GM19438 (cell line): ENCODE data around the gene EFNA4.

Source experiments
- ATAC-seq: cut with Tn5 transposase; IDR thresholded peaks from one replicate; pipeline ENCODE4 v1.9.1; 2021; ENCODE audit warnings: low read depth; ENCODE audit not compliant: unreplicated experiment

The EFNA4 gene

DNA sequence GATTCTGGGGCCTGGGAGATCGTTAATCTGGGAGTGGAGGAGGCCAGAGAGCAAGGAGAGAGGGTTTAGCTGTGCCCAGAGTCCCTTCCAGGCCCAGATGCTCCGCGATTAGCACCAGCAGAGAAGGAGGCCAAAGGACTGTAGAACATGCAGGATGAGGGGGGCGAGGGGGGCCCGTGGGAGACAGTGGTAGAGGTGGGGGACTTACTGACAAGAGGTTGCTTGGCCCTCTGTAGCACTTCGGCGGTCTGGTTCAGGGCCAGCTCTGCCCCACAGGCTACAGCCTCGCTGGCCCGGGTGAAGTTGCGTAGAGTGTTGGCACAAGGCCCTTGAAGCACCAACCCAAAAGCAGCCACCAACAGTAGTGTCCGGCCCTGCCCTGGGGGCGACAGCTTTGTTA, 30.7 kb upstream of the EFNA4 start:
- no peak for ATAC-seq

DNA sequence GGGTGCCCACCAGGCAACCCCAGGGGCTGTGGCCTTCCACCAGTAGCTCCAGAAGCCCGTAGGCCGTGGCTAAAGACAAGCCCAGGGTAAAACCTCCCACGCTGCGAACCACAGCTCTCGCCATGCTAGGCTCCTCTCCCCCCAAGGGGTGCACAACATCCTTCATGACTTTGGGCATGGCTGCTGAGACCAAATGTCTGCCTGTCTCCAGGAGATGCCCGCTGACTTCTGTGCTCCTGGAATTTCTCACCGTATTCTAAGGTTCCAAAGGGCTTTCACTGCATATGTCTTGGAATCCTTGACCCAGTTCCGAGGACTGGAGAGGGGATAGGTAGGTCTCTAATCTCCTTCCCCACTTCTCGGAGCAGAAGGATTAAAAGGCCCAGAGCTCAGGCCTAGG, 30.0 kb upstream of the EFNA4 start, which contains the start of the genes DCST1 and DCST2:
TSS of gene DCST1 (plus strand) at position 301 of the 400 bp plus-strand sequence. CDS start 213 bp downstream, outside the sequence.
TSS of gene DCST2 (minus strand) at position 258 of the 400 bp plus-strand sequence. CDS start at position 178, 80 bp downstream.
- ATAC-seq: no peak

DNA sequence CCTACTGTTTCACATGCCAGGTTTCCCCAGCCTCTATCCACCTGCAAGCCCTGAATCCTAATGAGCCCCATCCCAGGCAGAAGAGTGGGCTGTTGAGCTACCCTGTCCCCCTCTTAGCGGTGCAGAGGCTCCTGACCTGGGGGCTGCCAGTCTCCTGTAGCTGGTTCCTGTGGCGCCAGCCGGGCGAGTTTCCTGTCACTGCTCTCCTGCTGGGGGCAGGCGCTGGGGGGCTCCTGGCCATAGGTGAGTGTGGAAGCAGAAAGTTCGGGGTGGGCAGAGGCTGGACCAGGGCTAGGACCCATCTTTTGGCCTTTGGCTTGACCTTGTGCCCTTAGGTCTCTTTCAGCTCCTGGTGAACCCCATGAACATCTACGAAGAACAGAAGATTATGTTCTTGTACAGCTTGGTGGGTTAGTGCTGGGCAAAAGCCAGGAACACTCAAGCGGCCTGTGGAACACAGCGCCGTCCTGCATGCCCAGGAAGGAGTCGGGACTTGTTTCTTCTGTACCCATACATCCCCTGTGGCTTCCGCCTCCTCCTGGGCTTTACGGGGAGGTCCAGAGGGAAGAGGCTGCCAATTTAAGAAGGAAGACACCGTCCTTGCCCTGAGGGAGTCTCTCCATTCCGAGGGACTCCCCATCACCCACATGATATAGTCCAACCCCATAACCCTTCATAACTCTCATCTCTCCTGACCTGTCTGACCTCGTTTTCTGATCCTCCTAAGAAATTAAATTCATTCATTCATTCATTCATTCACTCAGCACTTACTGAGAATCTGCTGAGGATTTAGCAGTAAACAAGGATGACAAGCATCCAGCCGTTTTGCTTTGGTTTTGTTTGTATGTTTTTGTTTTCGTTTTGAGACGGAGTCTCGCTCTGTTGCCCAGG, 29.0 kb upstream of the EFNA4 start:
- ATAC-seq: no peak

DNA sequence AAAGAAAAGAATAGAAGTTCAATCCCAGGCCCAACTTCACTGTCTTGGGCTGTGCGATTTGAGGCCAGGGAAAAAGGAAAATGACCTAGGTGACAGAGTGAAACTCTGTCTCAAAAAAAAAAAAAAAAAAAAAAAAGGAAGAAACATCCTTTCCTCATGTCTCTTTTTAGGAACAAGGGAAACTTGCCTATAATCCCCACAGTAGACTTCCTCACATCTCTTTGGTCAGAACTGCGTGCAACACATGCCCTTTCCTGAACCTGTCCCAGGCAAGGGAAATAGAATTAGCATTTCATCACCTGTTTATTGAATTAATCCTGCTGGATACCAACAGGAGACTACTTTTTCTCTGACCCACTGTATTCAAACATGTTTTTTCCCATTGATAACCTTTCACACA, 27.6 kb upstream of the EFNA4 start:
- no peak for ATAC-seq

DNA sequence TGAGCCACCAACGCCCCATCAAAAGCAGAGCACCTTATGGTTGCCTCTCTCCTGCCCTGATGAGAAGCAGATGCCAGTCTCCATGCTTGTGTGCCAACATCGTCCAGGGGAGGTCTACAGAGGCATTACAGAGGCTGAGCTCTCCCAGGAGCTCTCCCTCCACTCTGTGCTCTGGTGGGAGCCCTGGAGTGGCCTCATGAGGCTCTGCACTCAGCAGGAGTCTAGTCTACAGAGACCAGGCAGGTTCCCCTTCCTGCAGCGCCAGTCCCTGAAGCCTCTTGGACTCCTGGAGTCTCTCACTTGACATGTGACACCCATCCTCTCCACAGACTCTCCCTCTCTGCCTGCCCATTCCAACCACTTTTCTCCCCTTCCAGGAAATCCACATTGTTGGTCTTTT, 26.5 kb upstream of the EFNA4 start:
- ATAC-seq: no peak

DNA sequence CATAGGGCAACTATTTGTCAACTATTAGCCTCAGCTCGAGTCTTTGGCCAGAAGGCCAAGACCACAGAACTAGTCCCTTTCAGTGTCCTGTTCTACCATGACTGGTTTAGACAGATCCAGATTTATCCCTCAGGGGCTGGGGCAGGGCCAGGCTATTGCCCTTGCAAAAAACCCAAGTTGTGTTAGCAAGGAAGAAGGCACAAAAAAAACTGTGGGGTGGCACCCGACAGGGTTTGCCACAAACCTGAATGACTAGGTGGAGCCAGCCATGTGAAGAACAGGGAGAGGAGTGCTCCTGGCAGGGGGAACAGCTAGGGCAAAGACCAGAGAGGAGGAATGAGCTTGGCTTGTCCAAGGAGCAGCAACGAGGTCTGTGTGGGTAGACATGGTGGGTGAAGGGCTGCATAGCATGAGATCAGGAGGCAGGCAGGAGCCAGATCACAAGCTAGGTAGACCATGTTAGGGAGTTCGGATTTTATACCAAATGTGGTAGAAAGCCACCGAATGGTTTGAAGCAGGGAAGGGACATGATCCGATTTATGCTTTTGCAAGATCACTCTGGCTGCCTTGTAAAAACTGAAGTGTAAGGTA, 25.6 kb upstream of the EFNA4 start:
- no peak for ATAC-seq

DNA sequence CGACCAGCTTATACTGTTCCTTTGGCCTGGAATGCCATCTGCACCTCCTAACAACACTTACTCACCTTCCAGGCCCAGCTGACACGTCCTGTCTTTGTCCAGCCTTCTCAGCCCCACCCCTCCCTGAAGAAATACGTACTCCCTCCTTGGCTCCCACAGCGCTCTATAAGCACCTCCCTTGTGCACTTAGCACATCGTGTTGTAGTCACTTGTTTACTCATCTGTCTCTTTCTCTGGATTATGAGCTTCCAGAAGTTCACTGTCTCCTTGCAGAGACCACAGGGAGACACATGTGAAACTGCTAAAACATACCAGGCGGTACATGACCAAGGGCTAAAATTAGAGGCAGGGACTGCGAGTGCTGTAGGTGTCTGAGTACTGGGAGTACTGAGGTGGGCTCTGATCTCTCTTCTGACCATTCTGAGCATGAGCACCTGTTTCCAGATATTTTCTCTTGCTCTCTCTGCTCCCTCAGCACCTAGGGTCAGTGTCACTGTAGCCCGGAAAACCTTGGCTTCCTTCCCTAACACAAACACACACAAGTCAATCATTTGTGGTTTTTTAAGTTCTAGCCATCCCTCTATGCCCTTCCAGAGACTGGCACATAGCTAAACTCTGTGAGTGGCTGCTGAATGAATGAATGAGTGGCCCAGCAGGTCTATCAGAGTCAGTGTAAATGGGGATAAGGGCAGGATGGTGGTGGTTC, 24.8 kb upstream of the EFNA4 start:
- ATAC-seq: no peak

DNA sequence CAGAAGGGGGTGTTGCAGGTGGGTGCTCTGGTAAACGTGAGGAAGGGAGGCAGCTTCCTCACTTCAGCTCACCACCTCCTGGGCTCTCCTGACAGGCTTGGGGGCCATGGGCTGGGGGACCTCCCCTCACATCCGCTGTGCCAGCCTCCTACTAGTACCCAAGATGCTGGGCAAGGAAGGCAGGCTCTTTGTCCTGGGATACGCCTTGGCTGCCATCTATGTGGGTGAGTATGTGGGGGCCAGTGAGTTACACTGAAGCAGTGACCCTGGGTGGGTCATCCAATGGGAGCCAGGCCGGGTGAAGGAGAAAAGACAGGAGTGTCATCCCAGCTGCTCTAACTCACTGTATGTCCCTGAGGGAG, 24.3 kb upstream of the EFNA4 start:
- no peak for ATAC-seq

DNA sequence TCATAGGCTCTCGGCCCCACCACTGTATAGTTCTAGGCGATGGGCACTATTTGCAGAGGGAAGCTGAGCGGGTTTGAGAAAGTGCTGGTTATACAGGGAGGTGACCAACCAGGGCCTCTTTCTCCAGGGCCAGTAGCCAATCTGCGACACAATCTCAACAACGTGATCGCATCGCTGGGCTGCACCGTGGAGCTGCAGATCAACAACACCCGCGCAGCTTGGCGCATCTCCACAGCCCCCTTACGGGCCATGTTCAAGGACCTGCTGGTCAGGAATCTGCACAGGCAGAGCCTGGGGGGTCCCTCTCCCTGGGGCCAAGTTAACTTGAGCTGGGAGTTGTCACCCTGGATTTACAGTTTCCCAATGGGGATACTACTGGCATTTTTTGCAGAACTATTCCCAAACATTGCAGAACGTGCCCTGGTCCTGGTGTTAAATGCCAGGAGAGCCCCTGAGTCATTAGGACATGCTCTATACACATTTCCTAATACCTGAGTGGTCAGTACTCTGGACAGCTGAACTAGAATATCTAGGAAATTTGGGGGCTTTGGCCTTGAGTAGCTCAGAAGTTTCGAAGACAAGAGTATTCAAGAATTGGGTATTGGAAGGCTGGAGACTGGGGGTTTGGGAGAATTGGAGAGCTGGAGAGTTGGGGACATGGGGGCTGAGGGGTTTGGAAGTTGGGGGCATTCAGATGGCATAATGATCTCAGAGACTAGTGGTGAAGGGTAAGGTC, 23.0 kb upstream of the EFNA4 start:
- no peak for ATAC-seq

DNA sequence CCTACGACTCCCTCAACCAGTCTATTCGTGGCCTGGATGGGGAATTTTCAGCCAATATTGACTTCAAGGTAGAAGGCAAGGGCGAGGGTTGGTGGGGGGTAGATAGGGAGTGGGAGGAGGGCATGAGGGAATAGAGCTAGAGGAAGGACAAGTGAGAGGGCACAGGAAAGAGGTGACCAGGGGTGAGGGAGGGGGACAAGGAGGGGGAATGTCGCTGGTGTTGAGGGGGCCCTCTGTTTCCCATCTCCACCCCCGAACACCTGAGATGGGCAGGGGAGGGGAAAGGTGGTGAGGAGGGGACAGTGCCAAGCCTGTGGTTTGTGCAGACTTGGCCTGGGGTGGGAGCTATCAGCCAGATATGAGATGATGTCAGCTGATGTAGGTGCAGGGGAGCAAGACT, 20.8 kb upstream of the EFNA4 start:
- no peak for ATAC-seq

DNA sequence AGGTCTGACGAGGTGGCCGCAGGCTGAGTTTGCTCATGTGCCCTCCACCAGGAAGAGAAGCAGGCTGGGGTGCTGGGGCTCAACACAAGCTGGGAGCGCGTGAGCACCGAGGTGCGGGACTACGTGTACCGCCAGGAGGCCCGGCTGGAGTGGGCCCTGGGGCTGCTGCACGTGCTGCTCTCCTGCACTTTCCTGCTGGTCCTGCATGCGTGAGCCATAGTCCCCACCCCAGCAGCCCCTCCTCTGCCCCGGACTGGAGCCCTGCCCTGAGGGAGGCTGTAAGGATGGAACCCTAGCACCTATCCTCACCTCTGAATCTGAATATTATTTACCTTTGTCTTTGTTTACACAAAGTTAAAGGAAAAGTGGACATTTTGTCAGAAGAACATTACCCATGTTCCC, 20.2 kb upstream of the EFNA4 start:
- ATAC-seq: no peak

DNA sequence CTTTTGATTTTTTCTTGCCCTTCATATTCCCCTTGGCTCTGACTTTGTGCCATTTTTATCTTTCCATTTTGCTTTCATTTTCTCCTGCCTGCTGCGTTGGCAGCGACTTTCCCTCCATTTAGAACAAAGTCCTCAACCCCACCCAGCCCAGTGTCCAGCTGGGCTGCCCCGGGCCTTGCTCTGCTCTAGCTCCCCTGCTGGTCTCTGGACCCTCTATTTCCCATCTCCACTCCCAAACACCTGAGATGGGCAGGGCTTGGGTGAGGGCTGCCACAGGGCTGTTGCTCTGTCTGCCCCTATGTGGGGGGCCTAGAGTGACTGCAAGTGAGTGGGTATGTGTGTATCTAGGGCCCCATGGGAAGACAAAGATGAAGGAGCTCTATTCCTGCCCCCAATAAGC, 19.7 kb upstream of the EFNA4 start:
- ATAC-seq: no peak

DNA sequence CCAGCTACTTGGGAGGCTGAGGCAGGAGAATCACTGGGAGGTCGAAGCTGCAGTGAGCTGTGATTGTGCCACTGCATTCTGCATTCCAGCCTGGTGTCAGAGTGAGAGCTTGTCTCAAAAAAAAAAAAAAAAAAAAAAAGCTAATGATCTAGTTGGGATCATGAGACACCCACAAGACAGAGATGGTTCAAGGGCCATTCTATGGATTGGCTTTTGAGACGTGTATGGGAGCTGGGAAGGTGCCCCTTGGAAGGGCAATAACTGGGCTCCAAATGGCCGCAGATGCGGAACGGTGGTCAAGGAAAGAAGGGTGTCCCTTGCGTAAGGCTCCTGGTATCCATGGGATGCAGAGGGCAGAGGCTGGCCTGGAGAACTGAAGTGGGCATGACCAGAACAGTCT, 19.2 kb upstream of the EFNA4 start:
- ATAC-seq: no peak

DNA sequence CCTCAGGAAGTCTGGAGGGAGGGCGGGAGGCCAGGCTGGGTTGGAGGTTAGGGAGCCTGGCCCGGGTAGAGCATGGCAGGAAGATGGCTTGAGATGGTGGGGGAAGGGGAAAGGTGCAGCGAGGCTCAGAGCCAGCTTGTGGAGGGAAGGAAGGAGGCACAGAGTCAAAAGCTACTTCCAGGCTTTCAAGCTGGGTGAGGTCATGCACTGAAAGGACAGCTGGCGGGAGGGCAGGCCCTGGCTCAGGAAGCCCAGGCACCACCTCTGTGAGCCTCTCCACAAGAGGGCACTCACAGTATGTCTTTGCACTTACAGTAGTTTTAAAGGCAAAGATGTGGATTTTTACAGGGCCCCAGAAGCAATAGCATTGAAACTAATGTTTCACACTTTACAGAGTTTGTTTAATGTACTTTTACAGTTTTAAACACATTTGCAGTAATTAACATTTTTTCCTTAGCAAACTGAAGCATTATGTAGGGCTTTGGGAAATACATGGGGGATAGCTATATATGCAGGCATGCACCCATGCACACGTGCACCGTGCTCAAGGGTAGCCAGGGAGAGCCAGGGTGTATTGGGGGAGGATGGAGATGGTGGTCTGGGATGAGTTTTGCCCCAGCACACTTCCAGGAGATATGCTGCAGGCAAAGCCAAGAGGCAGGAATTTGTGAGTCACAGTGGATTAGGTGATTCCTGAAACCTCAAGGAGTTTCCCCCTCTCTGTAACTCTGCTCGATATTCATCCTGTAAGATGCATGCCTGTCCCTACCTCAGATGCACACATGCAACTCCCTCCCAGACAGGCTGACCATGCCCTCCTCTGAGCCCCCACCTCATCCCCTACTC, 18.5 kb upstream of the EFNA4 start:
- ATAC-seq: no peak

DNA sequence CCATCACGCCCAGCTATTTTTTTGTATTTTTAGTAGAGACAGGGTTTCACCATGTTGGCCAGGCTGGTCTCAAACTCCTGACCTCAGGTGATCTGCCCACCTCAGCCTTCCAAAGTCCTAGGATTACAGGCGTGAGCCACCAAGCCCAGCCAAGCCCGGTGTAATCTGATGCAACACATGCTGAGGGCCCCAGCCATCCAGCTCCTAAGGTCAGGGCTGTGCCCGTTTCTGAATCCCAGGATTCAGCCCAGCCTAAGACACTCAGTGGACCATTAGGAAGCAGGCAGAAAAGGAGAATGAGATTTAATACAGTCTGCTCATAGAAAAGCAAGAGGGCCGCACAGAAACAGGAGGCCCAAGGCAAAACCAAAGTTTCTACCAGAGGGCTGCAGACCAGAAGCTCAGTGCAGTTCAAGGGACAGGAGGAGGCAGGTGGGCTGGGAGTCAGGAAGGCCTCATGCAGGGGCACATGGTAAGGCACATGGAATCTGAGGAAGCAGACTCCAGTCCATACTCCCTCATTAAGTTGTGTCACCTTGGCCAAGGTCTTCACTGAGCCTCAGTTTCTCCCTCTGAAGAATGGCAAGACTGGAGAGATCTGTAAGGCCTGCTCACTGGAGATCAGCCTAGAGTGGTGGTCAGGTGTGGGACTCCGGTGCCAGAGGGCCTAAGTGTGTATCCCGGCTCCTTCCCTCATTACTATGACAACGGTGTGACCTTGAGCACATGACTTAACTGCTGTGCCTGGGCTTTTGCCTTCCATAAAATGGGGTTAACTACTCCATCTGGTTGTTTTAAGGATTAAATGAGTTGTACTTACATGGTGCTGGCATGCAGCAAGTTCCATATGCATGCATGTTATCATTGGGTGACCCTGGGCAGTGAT, 14.8 kb upstream of the EFNA4 start:
- no peak for ATAC-seq

DNA sequence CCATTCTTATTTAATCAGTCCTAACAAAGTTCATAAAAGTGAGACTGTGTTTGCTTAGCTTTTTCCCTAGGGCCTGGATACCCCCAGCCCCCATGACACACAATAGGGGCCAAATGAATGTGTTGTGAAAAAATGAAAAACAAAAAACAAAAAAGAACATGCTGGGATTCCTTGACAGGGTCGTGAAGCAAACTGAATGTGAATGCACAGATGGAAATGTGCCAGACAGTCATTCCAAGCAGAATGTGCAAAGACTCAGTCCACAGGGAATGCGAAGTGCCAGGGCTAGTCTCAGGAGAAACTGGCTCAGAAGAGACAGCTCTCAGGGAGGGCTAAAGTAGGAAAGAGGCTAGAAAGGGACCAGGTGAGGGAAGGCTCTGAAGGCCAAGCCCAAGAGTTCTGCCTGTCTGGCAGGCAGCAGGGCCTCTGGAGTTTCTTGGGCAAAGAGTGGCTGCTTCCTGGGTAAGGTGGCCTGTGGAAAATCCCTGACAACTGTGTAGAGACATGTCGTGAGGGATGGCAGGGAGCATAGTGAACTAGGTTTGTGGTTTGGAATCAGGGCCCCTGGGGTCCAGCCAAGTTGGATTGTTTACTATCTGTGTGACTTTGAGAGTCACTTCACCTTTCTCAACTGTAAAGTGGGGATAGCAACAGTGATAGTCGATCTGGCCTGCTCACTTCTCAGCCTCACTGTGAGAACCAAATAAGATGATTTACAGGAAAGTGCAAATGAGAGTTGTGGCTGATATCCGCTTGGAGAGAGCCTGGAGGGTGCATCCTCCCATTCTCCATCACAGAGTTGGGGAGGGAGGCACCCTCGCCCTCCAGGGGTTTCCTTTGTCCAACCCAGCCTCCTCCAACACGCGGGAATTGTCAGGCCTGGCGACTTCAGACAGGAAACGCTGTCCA, 13.6 kb upstream of the EFNA4 start:
- ATAC-seq: no peak

DNA sequence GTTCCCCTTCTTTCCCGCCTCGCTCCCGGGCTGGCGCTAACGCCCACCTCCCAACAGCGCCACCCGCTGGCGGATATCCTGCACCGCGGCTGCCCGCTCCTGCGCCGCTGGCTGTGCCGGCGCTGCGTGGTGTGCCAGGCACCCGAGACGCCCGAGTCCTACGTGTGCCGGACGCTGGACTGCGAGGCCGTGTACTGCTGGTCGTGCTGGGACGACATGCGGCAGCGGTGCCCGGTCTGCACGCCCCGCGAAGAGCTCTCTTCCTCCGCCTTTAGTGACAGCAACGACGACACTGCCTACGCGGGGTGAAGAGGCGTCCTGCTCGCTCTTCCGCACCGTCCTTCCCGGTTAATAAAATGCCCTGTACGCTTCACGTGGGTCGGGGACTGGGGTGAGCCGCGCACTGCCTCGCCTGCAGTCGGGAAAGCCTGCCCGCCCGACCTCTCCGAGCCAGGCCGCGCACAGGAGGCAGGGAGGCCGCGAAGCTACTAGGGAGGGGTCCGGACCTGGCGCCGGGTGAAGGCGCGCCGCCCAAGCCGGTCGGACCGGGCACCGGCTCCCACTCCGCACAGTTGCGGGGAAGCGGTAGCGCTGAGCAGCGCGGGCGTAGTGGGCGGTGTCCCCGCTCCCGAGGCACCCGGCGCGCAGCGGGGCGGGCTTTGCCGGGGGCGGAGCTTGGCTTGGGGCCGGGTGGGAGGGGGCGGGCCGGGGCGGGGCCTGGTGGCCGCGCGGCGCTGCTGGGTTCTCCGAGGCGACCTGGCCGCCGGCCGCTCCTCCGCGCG, 12.8 kb upstream of the EFNA4 start, which contains the start of gene ADAM15:
TSS of gene ADAM15 (plus strand) at position 757 of the 782 bp plus-strand sequence. CDS start 71 bp downstream, outside the sequence.
- ATAC-seq: peak; percentile 52
